WERI-Rb-1 (cell line): ENCODE data around the gene NEIL1.

Experiments used
- DNase-seq: peaks from one replicate; pipeline ENCODE4 v3.0.0-alpha.2; 2020
- H3K27ac ChIP-seq: fragments of 250-450 bp; sonication (Bioruptor Pico); 2 replicates; pipeline ENCODE4 v1.5.1; 2020; ENCODE audit warnings: mild to moderate bottlenecking, moderate library complexity
- H3K27me3 ChIP-seq: fragments of 250-450 bp; sonication (Bioruptor Pico); 2 replicates; pipeline ENCODE4 v1.5.1; 2021; ENCODE audit warnings: mild to moderate bottlenecking, low read depth, moderate library complexity; ENCODE audit not compliant: insufficient read depth, severe bottlenecking
- H3K36me3 ChIP-seq: fragments of 250-450 bp; sonication (Bioruptor Pico); 2 replicates; pipeline ENCODE4 v1.5.1; 2020; ENCODE audit warnings: mild to moderate bottlenecking, moderate library complexity
- H3K4me3 ChIP-seq: 2 replicates; pipeline ENCODE4 v1.5.1; 2011; ENCODE audit warnings: low read depth, mild to moderate bottlenecking, control low read depth, low read length
- H3K9me3 ChIP-seq: fragments of 250-450 bp; sonication (Bioruptor Pico); 2 replicates; pipeline ENCODE4 v1.5.1; 2021; ENCODE audit warnings: mild to moderate bottlenecking, moderate library complexity; ENCODE audit not compliant: severe bottlenecking
- TF ChIP-seq, protein P1 (sequence below): IDR thresholded peaks from 2 replicates; pipeline ENCODE4 v1.5.1; 2011; ENCODE audit warnings: low read depth, mild to moderate bottlenecking, control low read depth, inconsistent platforms, low read length

Gene NEIL1

DNA sequence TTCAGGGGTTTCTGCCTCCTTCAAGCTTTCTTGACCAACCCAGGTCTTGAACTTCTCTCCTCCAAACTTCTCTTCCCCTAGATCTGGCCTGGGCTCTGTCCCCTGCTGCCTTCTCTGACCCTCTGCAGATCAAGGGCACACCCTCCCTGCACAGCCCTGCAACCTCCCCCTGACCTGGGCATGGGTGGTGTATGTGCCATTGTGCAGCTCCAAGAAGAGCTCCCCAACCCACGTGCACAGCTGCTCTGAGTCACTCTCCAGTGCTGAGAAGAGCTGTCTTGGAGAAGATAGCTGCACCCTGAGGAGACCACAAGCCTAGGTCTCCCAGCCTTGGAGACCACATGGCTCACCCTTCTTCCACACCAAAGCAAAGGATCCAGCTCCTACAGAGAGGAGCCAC lies 13.6 kb downstream of the NEIL1 start:
- H3K4me3 ChIP-seq = no peak overlapping the region
- H3K9me3 ChIP-seq = no peaks in the 10 kb centered on the region
- TF ChIP-seq, protein P1, sequence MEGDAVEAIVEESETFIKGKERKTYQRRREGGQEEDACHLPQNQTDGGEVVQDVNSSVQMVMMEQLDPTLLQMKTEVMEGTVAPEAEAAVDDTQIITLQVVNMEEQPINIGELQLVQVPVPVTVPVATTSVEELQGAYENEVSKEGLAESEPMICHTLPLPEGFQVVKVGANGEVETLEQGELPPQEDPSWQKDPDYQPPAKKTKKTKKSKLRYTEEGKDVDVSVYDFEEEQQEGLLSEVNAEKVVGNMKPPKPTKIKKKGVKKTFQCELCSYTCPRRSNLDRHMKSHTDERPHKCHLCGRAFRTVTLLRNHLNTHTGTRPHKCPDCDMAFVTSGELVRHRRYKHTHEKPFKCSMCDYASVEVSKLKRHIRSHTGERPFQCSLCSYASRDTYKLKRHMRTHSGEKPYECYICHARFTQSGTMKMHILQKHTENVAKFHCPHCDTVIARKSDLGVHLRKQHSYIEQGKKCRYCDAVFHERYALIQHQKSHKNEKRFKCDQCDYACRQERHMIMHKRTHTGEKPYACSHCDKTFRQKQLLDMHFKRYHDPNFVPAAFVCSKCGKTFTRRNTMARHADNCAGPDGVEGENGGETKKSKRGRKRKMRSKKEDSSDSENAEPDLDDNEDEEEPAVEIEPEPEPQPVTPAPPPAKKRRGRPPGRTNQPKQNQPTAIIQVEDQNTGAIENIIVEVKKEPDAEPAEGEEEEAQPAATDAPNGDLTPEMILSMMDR = no peak
- DNase-seq = no peak
- H3K36me3 ChIP-seq = peaks cover 12% of the 10 kb centered on the region
- no peak overlapping the region for H3K27ac ChIP-seq
- no peaks in the 10 kb centered on the region for H3K27me3 ChIP-seq

DNA sequence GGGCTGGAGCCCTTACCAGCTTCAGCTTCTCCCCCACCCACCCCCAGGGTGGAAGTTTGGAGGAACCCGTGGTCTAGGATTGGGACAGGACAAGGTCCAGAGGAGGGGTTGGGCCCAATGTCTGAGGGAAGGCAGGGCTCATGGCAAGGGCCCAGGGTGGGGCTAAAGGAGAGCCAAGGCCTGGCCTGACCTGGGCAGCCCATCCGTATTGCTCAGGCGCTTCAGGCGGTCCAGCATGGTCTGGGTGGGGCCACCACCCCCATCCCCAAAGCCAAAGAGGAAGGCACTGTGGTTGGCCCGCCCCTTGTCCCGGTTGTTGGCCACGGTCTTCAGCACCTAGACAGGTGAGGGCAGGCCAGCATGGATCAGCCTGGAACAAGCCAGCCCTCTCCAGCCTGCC lies 14.0 kb downstream of the NEIL1 start:
- H3K27me3 ChIP-seq = no peaks in the 10 kb centered on the region
- no peak for DNase-seq
- H3K27ac ChIP-seq = no peak overlapping the region
- TF ChIP-seq, protein P1 = no peak
- peaks cover 12% of the 10 kb centered on the region for H3K36me3 ChIP-seq
- no peaks in the 10 kb centered on the region for H3K9me3 ChIP-seq
- no peak overlapping the region for H3K4me3 ChIP-seq

DNA sequence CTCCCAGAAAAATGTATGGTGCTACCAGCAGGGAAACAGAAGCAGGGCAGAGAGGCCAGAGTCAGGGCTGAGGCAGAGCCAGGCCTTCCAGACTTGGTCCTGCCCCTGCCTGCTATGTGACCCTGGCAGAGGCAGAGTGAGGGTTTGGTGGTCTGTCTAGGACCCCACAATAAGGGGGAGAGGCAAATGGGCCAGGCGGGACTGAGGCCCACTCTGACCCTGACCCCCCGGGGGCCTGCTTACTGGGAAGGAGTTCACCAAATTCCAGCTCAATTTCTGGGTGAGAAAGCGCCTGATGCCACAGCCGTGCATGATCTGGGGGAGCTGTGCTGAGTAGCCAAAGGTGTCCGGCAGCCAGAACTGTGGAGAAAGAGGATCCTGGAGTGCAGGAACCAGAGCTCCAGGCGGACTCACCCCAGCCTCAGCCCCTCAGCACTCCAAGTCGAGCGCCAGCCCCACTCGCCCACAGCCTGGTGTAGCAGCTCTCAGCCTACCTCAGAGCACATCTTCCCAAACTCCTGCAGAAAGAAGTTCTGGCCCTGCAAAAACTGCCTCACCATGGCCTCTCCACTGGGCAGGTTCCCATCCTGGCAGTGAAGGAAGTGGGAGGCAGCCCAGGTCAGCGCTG lies 14.6 kb downstream of the NEIL1 start:
- Histone ChIP-seq H3K27me3 (no peaks in the 10 kb centered on the region), H3K4me3 (no peak overlapping the region), H3K9me3 (no peaks in the 10 kb centered on the region), H3K27ac (no peak overlapping the region), H3K36me3 (peaks cover 16% of the 10 kb centered on the region)
- DNase-seq = no peak
- TF ChIP-seq, protein P1 = no peak

DNA sequence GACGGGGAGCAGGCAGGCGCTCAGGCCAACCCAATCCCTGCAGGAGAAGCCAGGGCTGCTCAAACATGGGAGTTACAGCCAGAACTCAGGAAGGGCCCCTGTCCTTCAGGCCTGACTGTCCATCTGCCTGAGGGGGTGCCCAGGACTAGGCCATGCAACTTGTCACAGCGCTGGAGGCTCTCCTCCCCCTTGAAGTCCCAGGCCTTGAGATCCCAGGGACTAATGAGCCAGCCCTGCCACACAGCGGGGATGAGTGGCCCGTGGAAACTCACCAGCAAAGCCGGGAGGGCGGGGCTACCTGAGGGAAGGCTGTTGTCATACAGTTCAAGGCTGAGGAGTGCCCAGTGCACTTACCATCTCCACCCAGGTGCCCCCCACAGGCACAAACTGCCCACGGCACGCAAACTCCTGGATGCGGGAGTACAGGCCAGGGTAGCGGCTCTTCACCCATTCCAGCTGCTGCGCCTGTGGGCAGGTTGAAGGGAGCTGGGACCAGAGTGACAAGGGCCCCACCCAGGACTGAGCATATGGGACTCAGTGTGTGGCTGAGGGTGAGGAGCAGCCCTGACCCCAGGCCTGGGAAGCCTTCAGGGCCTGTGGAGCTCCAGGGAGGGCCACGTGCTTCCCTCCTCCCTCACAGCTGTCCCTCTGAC lies 15.3 kb downstream of the NEIL1 start:
- no peak for DNase-seq
- TF ChIP-seq, protein P1 = no peak
- Histone ChIP-seq H3K9me3 (no peaks in the 10 kb centered on the region), H3K27me3 (no peaks in the 10 kb centered on the region), H3K36me3 (peaks cover 16% of the 10 kb centered on the region), H3K27ac (no peak overlapping the region), H3K4me3 (no peak overlapping the region)

DNA sequence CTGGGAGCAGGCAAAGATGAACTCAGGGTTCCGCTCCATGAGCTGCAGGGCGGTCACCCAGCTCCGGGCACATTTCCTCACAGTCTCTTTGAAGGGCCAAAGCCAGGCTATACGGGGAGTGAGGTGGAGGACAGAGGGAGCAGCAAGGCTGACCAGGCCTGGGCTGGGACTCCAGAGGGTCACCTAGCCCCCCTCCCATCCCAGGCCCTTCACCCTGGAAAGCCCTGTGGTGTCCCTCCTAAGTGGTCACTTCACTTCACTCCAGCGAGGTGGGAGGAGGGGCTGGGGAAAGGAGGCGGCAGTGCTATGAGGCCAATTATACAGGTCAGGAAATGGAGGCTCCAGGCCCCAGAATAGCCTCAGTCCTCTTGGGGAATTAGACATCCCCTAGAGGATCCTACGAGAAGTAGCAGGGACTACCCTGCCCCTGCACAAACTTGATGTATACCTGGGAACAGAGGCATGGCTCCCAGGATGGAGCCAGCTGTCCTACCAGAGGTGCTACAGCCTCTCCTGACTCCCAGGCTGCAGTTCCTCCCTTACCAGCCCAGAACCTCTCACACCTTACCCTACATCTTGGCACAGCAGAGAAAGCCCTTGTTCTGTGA lies 15.9 kb downstream of the NEIL1 start:
- H3K36me3 ChIP-seq = peaks cover 14% of the 10 kb centered on the region
- TF ChIP-seq, protein P1 = peak; percentile 20; the same call in 1 of the 2 replicates
- no peaks in the 10 kb centered on the region for H3K27me3 ChIP-seq
- DNase-seq = no peak
- no peak overlapping the region for H3K27ac ChIP-seq
- no peak overlapping the region for H3K4me3 ChIP-seq
- H3K9me3 ChIP-seq = no peaks in the 10 kb centered on the region
